HepG2 (cell line): ENCODE measurements around the gene NUTF2. TPM values are rescaled to one million over a fixed set of nuclear protein-coding genes. Genes with fewer than 3 reads are reported as not detected.
A peak's percentile ranks its signal among the peaks of the same experiment; 100 is the strongest.

Source experiments
- HOXD1 ChIP-seq: sonication (generic); formaldehyde crosslinking; IDR thresholded peaks from 2 replicates; pipeline ENCODE4 v1.5.0; 2020; ENCODE audit warnings: missing genetic modification reagents
- PHF21A ChIP-seq: sonication (generic); formaldehyde crosslinking; IDR thresholded peaks from 2 replicates; pipeline ENCODE4 v1.5.0; 2020; ENCODE audit warnings: mild to moderate bottlenecking, missing genetic modification reagents
- POGK ChIP-seq: sonication (generic); formaldehyde crosslinking; conservative IDR thresholded peaks from 2 replicates; pipeline ENCODE4 v1.8.0; 2022; ENCODE audit warnings: mild to moderate bottlenecking, moderate library complexity, missing genetic modification reagents
- POLR2A ChIP-seq, 2 experiments: IDR thresholded peaks; 2 replicates each; pipeline ENCODE4 v1.6.1; 2011; ENCODE audit warnings: low read depth in 2 of 2, low read length in 2 of 2, mild to moderate bottlenecking in 1 of 2, moderate library complexity in 1 of 2; ENCODE audit not compliant: insufficient read depth in 1 of 2
- TERF1 ChIP-seq: sonication (generic); formaldehyde crosslinking; IDR thresholded peaks from 2 replicates; pipeline ENCODE4 v1.8.0; 2022; ENCODE audit warnings: mild to moderate bottlenecking, missing genetic modification reagents, moderate library complexity
- UBTF ChIP-seq: sonication (generic); formaldehyde crosslinking; IDR thresholded peaks from 2 replicates; pipeline ENCODE4 v1.4.0; 2020; ENCODE audit warnings: mild to moderate bottlenecking, missing genetic modification reagents
- ZBTB39 ChIP-seq: sonication (generic); formaldehyde crosslinking; IDR thresholded peaks from 2 replicates; pipeline ENCODE4 v1.5.0; 2020; ENCODE audit warnings: missing genetic modification reagents
- ZFAT ChIP-seq: sonication (generic); formaldehyde crosslinking; conservative IDR thresholded peaks from 2 replicates; pipeline ENCODE4 v1.8.1; 2023; ENCODE audit warnings: missing genetic modification reagents, inconsistent platforms
- ZNF235 ChIP-seq: sonication (generic); formaldehyde crosslinking; IDR thresholded peaks from 2 replicates; pipeline ENCODE4 v1.8.1; 2023; ENCODE audit warnings: mild to moderate bottlenecking, missing genetic modification reagents, borderline replicate concordance
- ZNF296 ChIP-seq: sonication (generic); formaldehyde crosslinking; conservative IDR thresholded peaks from 2 replicates; pipeline ENCODE4 v1.5.0; 2020; ENCODE audit warnings: mild to moderate bottlenecking, missing genetic modification reagents
- ZNF30 ChIP-seq: sonication (generic); formaldehyde crosslinking; IDR thresholded peaks from 2 replicates; pipeline ENCODE4 v1.5.0; 2020; ENCODE audit warnings: mild to moderate bottlenecking, missing genetic modification reagents
- ZNF329 ChIP-seq: sonication (generic); formaldehyde crosslinking; IDR thresholded peaks from 2 replicates; pipeline ENCODE4 v1.9.0; 2021; ENCODE audit warnings: low read depth, mild to moderate bottlenecking, missing genetic modification reagents
- ZNF567 ChIP-seq: sonication (generic); formaldehyde crosslinking; IDR thresholded peaks from 2 replicates; pipeline ENCODE4 v1.8.1; 2023; ENCODE audit warnings: mild to moderate bottlenecking, missing genetic modification reagents, borderline replicate concordance
- ZNF569 ChIP-seq: sonication (generic); formaldehyde crosslinking; IDR thresholded peaks from 2 replicates; pipeline ENCODE4 v1.5.0; 2020; ENCODE audit warnings: mild to moderate bottlenecking, missing genetic modification reagents, moderate library complexity, borderline replicate concordance
- ZNF605 ChIP-seq: sonication (generic); formaldehyde crosslinking; IDR thresholded peaks from 2 replicates; pipeline ENCODE4 v1.8.0; 2022; ENCODE audit warnings: mild to moderate bottlenecking, missing genetic modification reagents
- ZNF703 ChIP-seq: sonication (generic); formaldehyde crosslinking; IDR thresholded peaks from 2 replicates; pipeline ENCODE4 v1.5.1; 2020; ENCODE audit warnings: missing genetic modification reagents, mild to moderate bottlenecking, moderate library complexity, borderline replicate concordance
- ZNF737 ChIP-seq: sonication (generic); formaldehyde crosslinking; IDR thresholded peaks from 2 replicates; pipeline ENCODE4 v1.5.0; 2020; ENCODE audit warnings: missing genetic modification reagents, mild to moderate bottlenecking, borderline replicate concordance
- ZNF770 ChIP-seq: sonication (generic); formaldehyde crosslinking; IDR thresholded peaks from 2 replicates; pipeline ENCODE4 v1.5.0; 2020; ENCODE audit warnings: mild to moderate bottlenecking, missing genetic modification reagents
- ZSCAN25 ChIP-seq: sonication (generic); formaldehyde crosslinking; IDR thresholded peaks from 2 replicates; pipeline ENCODE4 v1.8.0; 2022; ENCODE audit warnings: mild to moderate bottlenecking, missing genetic modification reagents
- polyA plus RNA-seq, 8 experiments: library from polyadenylated mRNA; depleted of rRNA in 3 of 8; stranded (reverse) in 7 of 8; unstranded in 1 of 8; fragments of >200 nt; fragmentation: Illumina TruSeq in 4 of 8; extraction: Trizol in 4 of 8; gene quantifications; 2 replicates each; pipeline versions ENCODE4 v1.2.1 to v1.2.3, GENCODE V29; 2011 to 2016; ENCODE audit warnings: low read depth in 4 of 8, missing spikeins in 1 of 8, mixed read lengths in 1 of 8; ENCODE audit not compliant: insufficient read depth in 1 of 8
- total RNA-seq, 5 experiments: library from RNA; depleted of rRNA; stranded (reverse); fragments of >200 nt; fragmentation: Illumina TruSeq; extraction: Trizol; gene quantifications; 2 replicates each; pipeline ENCODE4 v1.2.3, GENCODE V29; 2016; ENCODE audit warnings: low read depth in 1 of 5

The NUTF2 gene
- total and polyA plus RNA-seq, 2 of the 13 experiments (the other 11 are each of a cell fraction or from before 2014, with no cell fraction given) = 168 to 214 TPM

- TF ChIP-seq POGK (CRISPR knock-in tag) (0 out of 2 replicates have a peak, but pooled peaks have one; percentile 40), ZNF569 (no peak), ZNF329 (CRISPR knock-in tag) (no peak), ZNF770 (CRISPR knock-in tag) (peak; percentile 83), ZNF235 (CRISPR knock-in tag) (no peak), POLR2A (IDR thresholded peaks at IDR 0.05; ENCODE audit: insufficient read depth in 1 of 2, low read depth in 2 of 2, low read length in 2 of 2) (peak in 1 of 2 experiments; percentile 81; a peak in 2 of 4 replicates), ZNF296 (CRISPR knock-in tag) (peak; percentile 48; the same call in 1 of the 2 replicates), ZNF30 (0 out of 2 replicates have a peak, but pooled peaks have one; percentile 12), ZBTB39 (CRISPR knock-in tag) (peak; percentile 19; the same call in 1 of the 2 replicates), HOXD1 (CRISPR knock-in tag) (no peak), UBTF (CRISPR knock-in tag) (0 out of 2 replicates have a peak, but pooled peaks have one; percentile 15), ZFAT (0 out of 2 replicates have a peak, but pooled peaks have one; percentile 7), ZNF567 (CRISPR knock-in tag) (0 out of 2 replicates have a peak, but pooled peaks have one; percentile 32), ZNF703 (CRISPR knock-in tag) (peak; percentile 81; the same call in 1 of the 2 replicates), ZNF737 (CRISPR knock-in tag) (peak; percentile 56; the same call in 1 of the 2 replicates), TERF1 (CRISPR knock-in tag) (0 out of 2 replicates have a peak, but pooled peaks have one; percentile 26), PHF21A (0 out of 2 replicates have a peak, but pooled peaks have one; percentile 36), ZSCAN25 (CRISPR knock-in tag) (peak; percentile 4; the same call in 1 of the 2 replicates), ZNF605 (peak; percentile 8; the same call in 1 of the 2 replicates)
Measured at GRCh38 chr16:67893743-67894399, 47.1 kb downstream of the NUTF2 start (continued).
